ENCODE data around the gene KIF3C. TPM values are rescaled to one million over a fixed set of nuclear protein-coding genes. Genes with fewer than 3 reads are reported as not detected.

KIF3C gene
- total and polyA plus RNA-seq, 2 donors (not counting 3 experiments of a cell fraction or from before 2014, with no cell fraction given), result 11.4 to 40.7 TPM

DNA sequence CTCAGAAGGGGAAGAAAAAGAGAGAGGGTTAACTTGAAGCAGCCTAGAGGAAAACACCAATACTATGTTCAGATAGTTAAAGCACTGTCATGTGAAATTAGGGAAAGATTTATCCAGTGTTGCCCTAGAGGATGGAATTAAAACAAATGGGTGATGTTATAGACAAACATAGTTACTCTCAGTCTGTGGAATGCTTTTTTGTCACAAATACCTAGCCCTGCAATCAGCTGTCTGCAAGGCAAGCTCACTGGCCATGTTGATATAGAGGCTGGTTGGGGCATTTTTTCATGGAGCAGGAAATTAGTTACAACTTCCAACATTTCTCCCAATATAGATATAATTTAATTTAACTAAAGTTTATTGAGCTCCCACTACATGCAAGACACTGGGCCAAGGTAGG, 43.2 kb upstream of the KIF3C start:
- no peaks in the 10 kb centered on the region for H3K9me1 ChIP-seq (replicated peaks; ENCODE audit: control insufficient read depth, extremely low read depth, insufficient read depth, low read length)
- peaks cover 4% of the 10 kb centered on the region for H3K4me1 ChIP-seq (ENCODE audit: control insufficient read depth, extremely low read depth, insufficient read depth, low read length)
- POLR2A ChIA-PET, result no interaction called here
- TF ChIP-seq JUN (IDR thresholded peaks at IDR 0.05; ENCODE audit: borderline replicate concordance, insufficient read depth, insufficient read length, low read depth) (no peak), FOS (IDR thresholded peaks at IDR 0.05; ENCODE audit: borderline replicate concordance, insufficient read depth, low read length) (no peak), MAX (IDR thresholded peaks at IDR 0.05; ENCODE audit: insufficient read depth, insufficient read length) (no peak), MYC (IDR thresholded peaks at IDR 0.05; ENCODE audit: low read depth, low read length) (no peak), POLR2A (IDR thresholded peaks at IDR 0.05; ENCODE audit: low read depth, low read length) (no peak), POLR2AphosphoS5 (IDR thresholded peaks at IDR 0.05; ENCODE audit: insufficient read depth, low read depth, low read length) (no peak), EZH2 (IDR thresholded peaks at IDR 0.05; ENCODE audit: borderline replicate concordance, low read depth, low read length, severe bottlenecking) (no peak), GATA2 (IDR thresholded peaks at IDR 0.05; ENCODE audit: insufficient read depth, insufficient read length, low read depth, low read length) (no peak)
- TF ChIP-seq, protein P1, sequence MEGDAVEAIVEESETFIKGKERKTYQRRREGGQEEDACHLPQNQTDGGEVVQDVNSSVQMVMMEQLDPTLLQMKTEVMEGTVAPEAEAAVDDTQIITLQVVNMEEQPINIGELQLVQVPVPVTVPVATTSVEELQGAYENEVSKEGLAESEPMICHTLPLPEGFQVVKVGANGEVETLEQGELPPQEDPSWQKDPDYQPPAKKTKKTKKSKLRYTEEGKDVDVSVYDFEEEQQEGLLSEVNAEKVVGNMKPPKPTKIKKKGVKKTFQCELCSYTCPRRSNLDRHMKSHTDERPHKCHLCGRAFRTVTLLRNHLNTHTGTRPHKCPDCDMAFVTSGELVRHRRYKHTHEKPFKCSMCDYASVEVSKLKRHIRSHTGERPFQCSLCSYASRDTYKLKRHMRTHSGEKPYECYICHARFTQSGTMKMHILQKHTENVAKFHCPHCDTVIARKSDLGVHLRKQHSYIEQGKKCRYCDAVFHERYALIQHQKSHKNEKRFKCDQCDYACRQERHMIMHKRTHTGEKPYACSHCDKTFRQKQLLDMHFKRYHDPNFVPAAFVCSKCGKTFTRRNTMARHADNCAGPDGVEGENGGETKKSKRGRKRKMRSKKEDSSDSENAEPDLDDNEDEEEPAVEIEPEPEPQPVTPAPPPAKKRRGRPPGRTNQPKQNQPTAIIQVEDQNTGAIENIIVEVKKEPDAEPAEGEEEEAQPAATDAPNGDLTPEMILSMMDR (IDR thresholded peaks at IDR 0.05; ENCODE audit: extremely low read depth in 1 of 2, insufficient read depth in 1 of 2, low read depth in 1 of 2, low read length in 2 of 2), result no peak
- no peaks in the 10 kb centered on the region for H3K79me2 ChIP-seq (ENCODE audit: control insufficient read depth, insufficient read depth, low read length)
- dilution Hi-C loops (cut with MboI; ENCODE audit: extremely low pct_ligation_motif_present, low sequenced_read_pairs), result no loop called here
- no peak overlapping the region for H3K9ac ChIP-seq (replicated peaks; ENCODE audit: extremely low read depth, insufficient read depth, low read length)
- BruUV-seq (replicated peaks), result no TSS peak
- H3K36me3 ChIP-seq (ENCODE audit: control insufficient read depth in 2 of 2, extremely low read depth in 1 of 2, insufficient read depth in 2 of 2, low read length in 2 of 2), result no peaks in the 10 kb centered on the region
- no peaks in the 10 kb centered on the region for H4K20me1 ChIP-seq (replicated peaks; ENCODE audit: control insufficient read depth, extremely low read depth, insufficient read depth, low read length)
- no peak overlapping the region for H3K4me3 ChIP-seq (replicated peaks in 1 of 3; ENCODE audit: insufficient read depth in 1 of 3, low read depth in 1 of 3, low read length in 3 of 3)
- no peak overlapping the region for H3K4me2 ChIP-seq (ENCODE audit: insufficient read depth, low read length)
- DNase-seq (ENCODE audit: low read depth, low spot score) (no peak), FAIRE-seq (no peak)
- CTCF ChIA-PET, result interaction anchor here (1.2 to 1.7 kb wide), 2 partner anchors 13 to 34 kb away, joined by 5 to 6 read pairs; no protein-coding TSS in a partner anchor
- no peak overlapping the region for H2AFZ ChIP-seq (ENCODE audit: low read depth, low read length)
- no peak overlapping the region for H3K27ac ChIP-seq (ENCODE audit: insufficient read depth, low read depth, low read length)
- H3K27me3 ChIP-seq (ENCODE audit: control insufficient read depth in 2 of 2, insufficient read depth in 2 of 2, low read length in 2 of 2), result no peaks in the 10 kb centered on the region
- no peaks in the 10 kb centered on the region for H3K9me3 ChIP-seq (replicated peaks; ENCODE audit: control insufficient read depth, insufficient read depth, low read length)
- intact Hi-C loops (cut with micrococcal nuclease), result no loop called here

Measured in endothelial cell of umbilical vein (primary cell).